HG03457 (cell line): ENCODE results near the gene UQCR10.

Source experiments
- ATAC-seq: cut with Tn5 transposase; IDR thresholded peaks from one replicate; pipeline ENCODE4 v1.9.1; 2021; ENCODE audit warnings: moderate number of reproducible peaks; ENCODE audit not compliant: unreplicated experiment

The UQCR10 gene

DNA sequence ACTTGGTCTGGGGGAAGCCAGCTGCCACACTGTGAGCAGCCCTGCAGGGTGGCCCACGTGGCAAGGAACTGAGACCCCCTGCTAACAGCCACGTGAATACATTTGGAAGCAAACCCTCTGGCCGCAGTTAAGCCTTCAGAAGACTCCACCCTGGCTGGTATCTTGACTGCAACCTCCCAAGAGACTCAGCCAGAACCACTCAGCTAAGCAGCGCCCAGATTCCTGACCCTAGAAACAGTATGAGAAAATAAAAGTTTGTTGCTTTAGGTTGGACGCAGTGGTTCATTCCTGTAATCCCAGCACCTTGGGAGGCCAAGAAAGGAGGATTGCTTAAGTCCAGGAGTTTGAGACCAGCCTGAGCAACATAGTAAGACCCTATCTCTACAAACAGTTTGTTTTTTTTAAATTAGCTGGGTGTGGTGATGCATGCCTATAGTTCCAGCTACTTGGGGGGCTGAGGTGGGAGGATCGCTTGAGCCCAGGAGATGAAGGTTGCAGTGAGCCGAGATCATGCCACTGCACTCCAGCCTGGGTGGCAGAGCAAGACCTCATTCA is 9.0 kb upstream of the UQCR10 start:
- ATAC-seq = no peak

DNA sequence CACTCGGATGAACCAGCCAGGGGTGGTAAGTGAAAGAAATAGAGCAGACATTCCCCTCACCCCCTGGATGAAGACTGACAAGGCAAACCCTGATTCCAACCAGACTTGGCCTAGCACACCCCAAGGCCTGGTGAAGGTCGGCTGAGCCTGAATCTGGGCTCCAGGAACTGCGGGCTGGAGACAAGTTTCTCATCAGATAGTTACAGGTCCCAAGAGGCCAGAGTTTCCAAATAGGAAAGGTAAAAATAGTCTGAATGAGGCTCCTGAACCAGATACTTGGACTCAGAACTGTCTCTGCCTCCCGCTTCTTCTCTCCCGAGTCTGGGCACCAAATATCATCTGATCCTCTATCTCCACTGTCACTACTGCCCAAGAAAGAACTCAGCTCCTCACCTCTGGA is 8.2 kb upstream of the UQCR10 start:
- no peak for ATAC-seq

DNA sequence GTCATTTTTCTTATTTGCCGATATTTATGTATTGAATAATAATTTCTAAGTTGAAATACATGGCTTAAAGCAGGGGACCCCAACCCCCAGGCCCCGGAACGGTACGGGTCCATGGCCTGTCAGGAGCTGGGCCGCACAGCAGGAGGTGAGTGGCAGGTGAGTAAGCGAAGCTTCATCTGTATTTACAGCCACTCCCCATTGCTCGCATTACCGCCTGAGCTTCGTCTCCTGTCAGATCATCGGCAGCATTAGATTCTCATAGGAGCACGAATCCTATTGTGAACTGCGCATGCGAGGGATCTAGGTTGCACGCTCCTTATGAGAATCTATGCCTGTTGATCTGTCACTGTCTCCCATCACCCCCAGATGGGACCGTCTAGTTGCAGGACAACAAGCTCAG is 4.9 kb upstream of the UQCR10 start:
- ATAC-seq = no peak

DNA sequence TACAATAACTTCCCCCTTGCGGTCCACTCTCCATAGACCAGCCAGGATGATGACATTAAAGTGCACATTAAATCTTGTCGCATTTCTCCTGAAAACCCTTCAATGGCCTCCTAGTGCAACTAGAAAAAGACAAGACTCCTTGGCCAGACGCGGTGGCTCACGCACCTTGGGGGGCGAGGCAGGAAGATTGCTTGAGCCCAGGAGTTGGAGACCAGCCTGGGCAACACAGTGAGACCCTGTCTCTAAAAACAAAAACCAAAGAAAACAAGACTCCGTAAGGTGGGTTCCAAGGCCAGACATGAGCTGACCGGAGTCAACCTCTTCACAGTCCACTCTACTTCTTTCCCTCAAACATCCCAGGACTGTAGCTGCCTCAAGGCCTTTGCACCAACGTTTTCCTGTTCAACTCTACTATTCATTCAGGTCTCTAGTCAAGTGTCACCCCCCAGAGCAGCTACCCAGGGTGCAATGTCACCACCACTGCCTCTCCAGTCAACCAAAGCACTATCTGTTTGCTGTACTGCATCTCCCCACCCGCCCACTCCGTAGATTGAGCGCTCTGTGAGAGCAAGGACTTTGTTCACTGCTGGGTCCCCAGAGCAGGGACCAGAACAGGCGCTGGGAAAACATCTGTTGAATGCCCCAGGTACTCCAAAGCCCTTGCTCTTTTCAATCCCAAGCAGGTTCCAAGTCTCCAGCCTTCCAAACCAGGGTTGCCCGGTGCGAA is 1.1 kb upstream of the UQCR10 start:
- ATAC-seq = peak; percentile 28

DNA sequence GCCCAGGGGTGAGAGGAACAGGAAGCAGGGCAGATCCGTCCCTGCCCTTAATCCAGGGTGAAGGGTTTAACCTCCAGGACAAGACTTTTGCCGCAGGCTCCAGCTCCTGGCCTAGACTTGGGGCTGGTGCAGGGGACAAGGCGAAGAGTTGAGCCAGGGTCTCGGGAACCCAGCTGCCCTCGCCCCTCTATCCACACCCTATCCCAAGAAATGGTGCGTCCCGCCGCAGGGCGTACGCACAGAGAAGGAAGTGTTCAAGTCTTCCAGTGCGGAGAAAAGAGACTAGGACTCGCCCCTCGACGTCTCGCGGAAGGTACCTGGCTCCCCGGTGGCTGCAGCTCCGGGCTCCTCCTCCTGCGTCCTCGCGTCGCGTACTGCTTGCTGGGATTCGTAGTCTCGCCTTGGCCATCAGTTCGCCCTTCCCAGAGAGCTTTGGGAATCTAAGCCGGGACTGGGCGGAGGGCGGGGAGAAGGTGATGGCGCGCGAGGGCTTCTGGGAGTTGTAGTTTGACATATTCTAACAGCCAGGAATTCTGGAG is 468 bp upstream of the UQCR10 start, which contains the start of gene ZMAT5:
Gene ZMAT5, minus strand, starts transcription at position 376 of the 539 bp plus-strand sequence. CDS start 18,463 bp downstream, outside the sequence.
- ATAC-seq = peak; percentile 80

DNA sequence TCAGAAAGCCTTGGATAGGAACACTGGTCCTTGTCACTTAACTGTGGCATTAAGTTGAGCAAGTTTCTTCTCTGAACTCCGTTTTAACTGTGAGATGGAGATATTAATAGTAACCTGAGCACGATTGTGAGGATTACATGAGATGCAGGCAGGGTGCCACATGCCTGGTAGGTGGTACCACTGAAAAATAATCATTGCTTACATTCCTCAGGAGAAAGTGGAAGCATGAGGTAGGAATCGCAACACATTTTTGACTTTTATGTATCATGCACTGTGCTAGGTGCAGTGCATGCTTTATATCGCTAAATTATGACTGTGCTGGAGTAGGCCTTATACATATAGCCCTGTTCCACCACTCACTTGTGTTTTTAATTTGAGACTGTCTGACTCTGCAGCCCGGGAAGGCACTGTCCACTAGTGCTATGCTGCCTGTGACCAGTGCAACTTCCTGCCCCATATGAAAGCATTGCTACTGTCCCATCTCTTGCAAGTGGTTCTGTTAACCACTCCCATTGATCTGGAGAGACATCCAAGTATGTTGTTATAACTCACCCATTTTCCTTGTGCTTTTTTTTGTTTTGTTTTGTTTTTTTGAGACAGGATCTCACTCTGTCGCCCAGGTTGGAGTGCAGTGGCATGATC is 1.0 kb downstream of the UQCR10 start:
- no peak for ATAC-seq

DNA sequence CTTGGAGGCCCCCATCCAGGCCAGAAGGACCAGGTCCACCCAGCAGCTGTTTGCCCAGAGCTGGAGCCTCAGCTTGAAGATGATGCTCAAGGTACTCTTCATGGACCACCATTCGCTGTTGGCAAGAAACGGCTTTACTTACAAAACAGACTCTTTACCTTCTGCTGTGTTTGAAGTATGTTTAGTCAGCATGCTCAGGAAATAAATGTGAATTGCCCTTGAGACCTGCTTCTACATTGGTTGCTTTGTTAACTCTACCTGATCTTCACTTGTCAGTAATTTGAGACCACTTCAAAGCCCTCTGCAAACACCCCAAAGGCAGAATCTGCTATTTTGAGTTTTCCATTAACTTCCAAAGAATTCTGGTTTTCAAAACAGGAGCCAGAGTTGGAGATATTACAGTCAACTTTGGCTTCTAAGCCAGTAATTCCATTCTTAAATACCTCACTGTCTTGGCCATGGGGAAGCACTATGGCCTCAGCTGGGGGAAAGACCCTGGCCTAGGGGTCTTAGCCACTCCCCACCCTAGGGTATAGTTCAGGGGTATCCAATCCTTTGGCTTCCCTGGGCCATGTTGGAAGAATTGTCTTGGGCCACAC is 2.7 kb downstream of the UQCR10 start:
- ATAC-seq = no peak

DNA sequence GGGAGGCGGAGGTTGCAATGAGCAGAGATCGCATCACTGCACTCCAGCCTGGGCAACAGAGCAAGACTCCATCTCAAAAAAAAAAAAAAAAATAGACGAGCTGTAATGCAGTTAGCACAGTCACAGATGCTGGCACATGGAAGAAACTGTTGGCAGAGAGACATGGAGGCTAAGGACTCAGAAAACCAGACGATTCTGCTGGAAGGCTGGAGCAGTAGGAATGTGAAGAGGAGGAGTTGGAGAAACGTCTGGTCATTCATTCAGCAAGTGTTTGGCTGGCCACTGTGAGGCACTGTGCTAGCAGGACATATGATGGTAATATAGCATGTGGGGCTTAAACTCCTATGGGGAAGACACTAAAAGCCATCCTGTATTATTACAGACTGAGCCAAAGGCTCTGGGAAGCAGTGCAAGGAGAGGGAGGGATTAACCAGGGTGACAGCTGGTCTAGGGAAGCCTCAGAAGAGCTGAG is 5.0 kb downstream of the UQCR10 start:
- ATAC-seq = no peak

DNA sequence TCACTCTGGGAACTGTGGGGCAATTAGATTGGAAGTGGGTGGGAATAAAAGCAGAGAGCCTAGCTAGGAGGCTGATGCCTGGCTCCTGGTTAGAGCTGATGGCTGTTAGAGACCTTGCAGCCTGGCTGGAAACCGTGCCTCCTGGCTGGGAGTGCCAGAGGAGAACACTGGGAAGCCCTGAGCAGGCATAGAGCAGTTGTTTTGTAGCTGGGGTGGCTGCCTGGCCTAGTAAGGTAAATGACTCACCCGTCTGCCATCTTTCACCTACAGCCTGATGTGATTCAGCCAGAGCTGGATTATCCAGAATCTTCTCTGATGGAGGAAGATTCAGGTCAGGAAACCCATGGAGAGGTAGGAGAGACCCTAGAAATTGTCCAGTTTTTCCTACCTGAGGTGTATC is 6.1 kb downstream of the UQCR10 start:
- no peak for ATAC-seq

DNA sequence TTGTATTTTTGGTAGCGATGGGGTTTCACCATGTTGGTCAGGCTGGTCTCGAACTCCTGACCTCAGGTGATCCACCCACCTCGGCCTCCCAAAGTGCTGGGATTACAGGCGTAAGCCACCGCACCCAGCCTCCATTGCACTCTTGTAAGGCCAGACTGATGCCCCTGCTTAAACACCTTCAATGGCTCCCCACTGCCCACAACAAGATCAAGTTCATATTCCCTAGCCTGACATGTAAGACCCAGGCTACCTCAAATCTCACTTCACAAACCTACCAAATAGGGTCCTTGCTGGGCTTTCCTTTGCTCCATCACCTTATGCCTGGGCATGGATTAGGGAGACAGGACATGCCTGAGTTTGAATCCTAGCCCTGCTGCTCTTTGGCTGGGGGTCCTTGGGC is 13.1 kb downstream of the UQCR10 start:
- ATAC-seq = no peak

DNA sequence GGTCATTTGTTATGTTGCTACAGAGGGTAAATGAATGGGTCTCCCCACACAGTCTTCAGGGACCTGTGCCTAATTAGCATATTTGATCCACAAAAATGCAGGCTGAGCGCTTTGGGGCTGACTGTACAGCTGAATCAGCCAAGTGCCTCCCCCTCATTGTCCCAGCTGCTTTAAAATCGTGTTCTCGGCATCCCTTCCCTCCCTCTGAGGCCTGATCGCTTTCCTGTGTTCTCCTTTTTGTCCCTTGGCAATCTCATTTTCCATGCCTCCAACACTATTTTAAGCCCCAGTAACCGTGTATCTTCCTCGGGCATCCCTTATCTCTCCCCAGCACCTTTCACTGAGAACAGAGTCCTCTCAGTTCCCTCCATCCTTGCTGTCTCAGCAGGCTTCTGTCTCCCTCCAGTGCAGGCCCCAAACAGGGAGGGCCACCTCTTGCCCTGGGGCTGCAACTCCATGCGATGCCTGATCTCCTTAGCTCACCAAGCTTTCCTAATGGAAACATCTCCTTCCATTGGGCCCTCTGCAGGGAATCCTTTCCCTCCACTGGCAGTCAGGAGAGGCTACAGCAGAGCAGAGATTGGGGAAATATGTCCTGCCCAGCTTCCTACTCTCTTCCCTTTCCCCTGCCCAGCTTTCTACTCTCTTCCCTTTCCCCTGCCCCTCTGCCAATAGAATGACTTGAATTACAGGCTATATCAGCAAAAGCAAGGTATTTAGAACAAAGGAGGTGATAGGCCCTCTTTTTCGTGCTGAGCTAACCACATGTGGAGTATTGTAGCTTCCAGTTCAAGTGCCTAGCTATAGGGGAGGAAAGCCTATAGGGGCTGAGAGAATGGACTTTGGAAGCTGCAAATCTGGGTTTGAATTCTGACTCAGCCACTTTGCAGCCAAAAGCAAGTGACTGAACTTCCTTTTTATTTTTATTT is 13.8 kb downstream of the UQCR10 start:
- no peak for ATAC-seq

DNA sequence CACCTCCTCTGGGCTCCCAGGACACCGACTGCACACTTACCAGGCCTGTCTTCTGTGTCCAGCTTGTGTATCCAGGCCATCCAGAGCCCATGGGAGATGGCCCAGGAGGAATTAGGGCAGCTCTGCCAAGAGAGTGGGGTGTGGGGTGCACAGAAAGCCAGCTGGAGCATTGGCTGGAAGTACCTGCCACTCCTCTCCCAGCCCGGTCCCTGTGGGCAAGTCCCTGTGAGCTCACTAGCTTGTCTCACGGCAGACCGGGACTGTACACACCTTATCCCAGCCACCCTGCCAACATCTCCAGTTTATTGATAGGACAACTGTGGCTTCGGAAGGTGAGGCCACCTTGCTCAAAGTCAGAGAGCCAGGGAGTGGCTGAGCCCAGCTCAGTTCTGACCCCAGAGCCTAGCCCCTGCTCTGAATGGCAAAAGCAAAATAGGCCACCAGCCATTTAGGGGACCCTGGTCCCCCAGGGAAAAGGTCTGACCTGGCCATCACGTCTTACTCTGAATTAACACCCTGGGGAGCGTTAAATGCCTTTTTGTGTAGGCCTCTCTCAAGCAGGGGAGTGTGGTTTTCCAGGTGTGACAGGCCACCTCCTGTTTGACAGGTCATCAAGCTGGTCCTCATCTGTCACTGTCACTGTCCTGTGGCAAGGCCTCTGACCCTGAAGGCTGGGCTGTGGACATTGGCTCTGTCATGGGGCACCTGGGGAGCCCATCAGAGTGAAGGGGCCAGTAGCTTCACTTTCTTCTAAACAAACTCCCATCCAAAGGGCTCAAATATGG is 15.1 kb downstream of the UQCR10 start:
- ATAC-seq = no peak

DNA sequence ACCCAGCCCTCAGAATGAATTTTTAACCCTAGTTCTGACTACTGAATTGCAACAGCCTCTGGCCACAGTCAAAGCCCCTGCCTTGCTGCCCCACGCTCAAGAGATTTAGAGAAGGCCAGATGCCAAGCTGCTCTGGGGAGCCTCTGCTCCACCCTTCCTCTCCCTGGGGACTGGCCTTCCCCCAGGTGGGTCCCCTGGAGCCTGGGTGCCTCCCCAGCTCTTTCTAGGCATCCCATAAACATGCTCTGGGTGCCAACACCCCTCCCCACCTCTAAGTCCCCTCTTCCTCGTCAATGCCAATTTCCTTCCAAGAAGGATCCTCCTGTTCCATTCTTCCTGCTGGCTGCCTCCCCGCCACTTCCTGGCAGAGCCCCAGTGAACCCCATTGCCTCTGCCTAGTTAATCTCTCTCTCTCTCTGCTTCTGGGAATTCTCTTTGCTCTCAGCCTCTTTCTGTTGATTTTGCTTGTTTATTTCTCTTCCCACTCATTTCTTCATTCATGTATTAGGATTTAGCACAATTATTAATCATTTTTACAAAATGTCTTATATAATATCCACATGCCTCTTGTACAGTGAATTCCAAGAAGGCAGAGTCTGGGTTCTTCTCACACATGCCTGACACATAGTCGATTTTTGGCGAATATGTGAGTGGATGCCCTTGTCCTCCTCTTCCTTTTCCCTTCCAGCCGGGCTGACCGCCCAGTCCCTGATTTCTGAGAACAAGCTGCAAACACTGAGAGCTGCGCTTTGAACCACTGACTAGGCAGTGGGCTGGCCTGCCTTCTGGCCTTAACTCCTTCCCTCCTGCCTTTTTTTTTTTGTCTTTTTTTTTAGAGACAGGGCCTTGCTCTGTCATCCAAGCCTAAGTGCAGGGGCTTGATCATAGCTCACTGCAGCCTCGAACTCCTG is 17.5 kb downstream of the UQCR10 start:
- no peak for ATAC-seq

DNA sequence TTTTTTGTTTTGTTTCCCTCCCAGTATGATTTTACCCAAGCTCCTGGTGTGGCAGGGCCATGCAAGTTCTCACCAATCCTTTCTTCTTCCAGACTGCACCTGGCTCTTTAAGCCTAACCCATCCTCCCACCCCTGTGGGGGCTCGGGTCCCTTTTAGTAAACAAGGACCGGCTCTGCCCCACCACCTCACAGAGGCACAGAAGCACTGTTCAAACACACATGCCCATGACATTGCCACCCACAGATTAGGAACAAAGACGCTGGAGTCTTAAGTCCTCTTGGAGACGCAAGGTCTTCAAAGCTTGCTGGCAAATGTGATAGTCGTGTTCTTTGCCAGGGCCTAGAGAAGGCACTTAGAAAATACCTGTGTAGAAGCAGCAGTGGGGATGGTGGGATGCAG is 18.9 kb downstream of the UQCR10 start:
- no peak for ATAC-seq

DNA sequence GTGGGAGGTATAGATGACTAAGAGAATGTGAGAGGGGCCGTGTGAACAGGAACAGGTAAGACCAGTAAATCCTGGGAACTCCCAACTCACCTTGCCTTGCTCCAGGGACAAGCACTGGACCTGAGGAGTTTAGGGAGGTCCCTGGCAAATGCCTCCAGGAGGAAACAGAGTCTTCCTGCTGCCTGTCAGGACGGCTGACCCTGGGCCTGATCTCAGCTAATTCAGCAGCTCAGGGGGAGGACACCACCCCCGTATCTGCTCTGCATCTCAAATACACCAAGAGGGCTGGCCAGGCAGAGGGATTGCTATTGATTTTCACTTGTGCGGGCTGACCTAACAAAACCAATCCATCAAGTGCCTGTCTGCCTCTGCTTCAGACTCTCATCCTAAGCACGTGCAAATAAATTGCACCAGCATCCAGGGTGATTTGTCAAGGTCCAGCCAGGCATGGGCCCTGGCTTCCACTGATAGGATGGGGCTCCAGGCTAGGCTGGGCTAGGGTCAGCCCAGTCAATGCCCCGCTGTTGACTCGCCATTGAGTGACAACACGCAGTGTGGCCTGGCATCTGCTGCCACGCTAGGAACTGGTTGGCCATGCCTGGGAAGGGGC is 20.3 kb downstream of the UQCR10 start:
- no peak for ATAC-seq

DNA sequence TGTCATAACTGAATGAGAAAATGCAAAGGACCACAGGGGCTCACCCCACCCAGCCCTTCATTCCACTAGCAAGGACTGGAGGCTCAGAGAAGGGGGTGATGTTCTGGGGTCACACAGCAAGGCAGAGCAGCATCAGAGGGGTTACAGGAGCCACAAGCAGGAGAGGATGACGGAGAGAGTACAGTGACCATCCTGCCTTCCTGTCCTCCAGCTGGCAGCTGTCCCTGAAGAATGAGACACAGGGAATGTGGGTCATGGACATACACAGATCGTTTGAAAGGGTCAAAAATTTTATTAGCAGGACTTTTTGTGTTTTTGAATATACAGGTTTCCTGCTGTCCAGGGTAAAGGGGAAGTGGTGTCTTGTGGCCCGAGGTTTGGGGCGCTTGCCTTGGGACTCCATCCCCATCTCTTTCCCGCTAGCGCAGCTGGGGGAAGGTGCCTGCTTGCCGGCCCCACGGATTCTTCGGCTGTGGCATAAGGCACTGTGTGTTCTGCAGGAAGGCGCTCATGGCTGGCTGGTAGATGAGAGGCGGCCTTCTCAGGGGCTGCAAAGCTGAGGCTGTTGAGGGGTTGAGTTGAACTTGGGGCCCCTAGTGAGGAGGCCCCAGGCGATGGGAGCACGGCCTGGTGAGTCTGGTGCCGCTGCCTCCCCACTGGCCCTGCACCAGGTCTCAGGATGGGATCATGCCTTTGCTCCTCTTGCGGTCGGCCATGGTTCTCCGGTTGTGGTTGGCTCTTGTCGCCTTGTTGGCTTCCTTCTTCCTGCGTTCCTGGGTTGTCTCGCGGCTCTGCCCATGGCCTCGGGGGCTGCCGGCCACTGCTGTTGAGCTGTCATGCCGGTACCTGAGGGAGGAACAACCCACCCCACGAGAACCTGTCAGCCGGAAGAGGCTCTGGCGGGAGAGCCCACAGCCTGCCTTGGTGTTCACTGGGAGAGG is 21.4 kb downstream of the UQCR10 start:
- no peak for ATAC-seq

DNA sequence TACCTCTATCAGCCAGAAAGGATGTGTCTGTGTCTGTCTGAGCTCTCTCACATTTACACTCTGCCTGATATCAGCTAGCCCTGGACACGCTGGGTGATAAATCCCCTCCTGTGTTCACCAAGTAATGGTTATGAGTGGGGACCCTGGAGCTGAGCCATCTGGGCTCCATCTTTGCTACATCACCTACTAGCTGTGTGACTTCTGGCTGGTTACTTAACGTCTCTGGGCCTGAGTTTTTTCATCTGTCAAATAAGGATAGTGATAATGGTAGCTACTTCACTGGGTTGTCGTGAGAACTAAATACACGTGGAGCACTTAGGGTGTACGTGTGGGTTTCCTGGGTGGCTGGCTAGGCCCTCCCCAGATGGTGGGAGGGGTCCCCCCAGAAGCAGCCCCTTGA is 22.9 kb downstream of the UQCR10 start:
- ATAC-seq = no peak
